ENCODE data around the gene ZFAND6. TPM values are rescaled to one million over a fixed set of nuclear protein-coding genes. Genes with fewer than 3 reads are reported as not detected.

Gene ZFAND6
- total RNA-seq, 1 experiment from 2014 or later = 41.4 TPM

DNA sequence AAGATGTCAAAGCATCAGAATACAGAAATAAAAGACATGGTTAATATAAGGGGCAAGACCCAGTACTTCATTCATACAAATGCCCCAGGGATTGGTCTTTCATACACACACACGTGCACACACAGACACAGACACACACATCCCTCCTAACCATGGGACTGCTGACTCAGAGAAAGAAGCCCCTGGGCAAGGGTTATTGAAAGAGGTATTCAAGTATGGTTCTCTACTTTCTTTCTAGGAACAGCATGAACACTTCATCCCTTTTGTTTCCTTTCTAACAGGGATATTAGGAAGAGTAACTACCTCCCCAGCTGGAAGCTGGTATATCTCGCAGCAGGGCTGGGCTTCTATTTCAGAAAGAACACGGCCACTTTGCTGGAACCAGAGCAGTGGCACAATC is 33.2 kb upstream of the ZFAND6 start:
- BruUV-seq (replicated peaks) = no TSS peak
- Histone ChIP-seq H3K9me3 (ENCODE audit: low read depth, low read length, poor library complexity, severe bottlenecking) (no peaks in the 10 kb centered on the region), H3K4me1 (ENCODE audit: insufficient read depth, low read length, poor library complexity, severe bottlenecking) (no peaks in the 10 kb centered on the region), H3K27ac (ENCODE audit: low read depth, low read length, poor library complexity, severe bottlenecking) (no peak overlapping the region), H3K4me3 (ENCODE audit: low read depth, low read length, poor library complexity, severe bottlenecking) (no peak overlapping the region), H3K36me3 (ENCODE audit: insufficient read depth, low read length, poor library complexity, severe bottlenecking) (no peaks in the 10 kb centered on the region), H3K27me3 (replicated peaks; ENCODE audit: insufficient read depth, low read depth, low read length, poor library complexity) (no peaks in the 10 kb centered on the region)
- no peak for TF ChIP-seq EZH2 (IDR thresholded peaks at IDR 0.05; ENCODE audit: borderline replicate concordance, low read depth, low read length, poor library complexity, severe bottlenecking)
- TF ChIP-seq CTCF (conservative IDR thresholded peaks at IDR 0.05; ENCODE audit: low read depth, low read length) = no peak
- intact Hi-C loops (cut with micrococcal nuclease; ENCODE audit: unreplicated experiment) = no loop called here
- no peak for DNase-seq (ENCODE audit: low spot score)
- CTCF ChIA-PET = no interaction called here
- POLR2A ChIA-PET (ENCODE audit: low non-redundant PET) = no interaction called here

- no TSS peak for BruUV-seq (replicated peaks)
- Histone ChIP-seq H3K36me3 (ENCODE audit: insufficient read depth, low read length, poor library complexity, severe bottlenecking) (no peaks in the 10 kb centered on the region), H3K4me3 (ENCODE audit: low read depth, low read length, poor library complexity, severe bottlenecking) (no peak overlapping the region), H3K27ac (ENCODE audit: low read depth, low read length, poor library complexity, severe bottlenecking) (no peak overlapping the region), H3K4me1 (ENCODE audit: insufficient read depth, low read length, poor library complexity, severe bottlenecking) (no peaks in the 10 kb centered on the region), H3K9me3 (ENCODE audit: low read depth, low read length, poor library complexity, severe bottlenecking) (no peaks in the 10 kb centered on the region), H3K27me3 (replicated peaks; ENCODE audit: insufficient read depth, low read depth, low read length, poor library complexity) (no peaks in the 10 kb centered on the region)
- no peak for TF ChIP-seq EZH2 (IDR thresholded peaks at IDR 0.05; ENCODE audit: borderline replicate concordance, low read depth, low read length, poor library complexity, severe bottlenecking)
- intact Hi-C loops (cut with micrococcal nuclease; ENCODE audit: unreplicated experiment) = no loop called here
- POLR2A ChIA-PET (ENCODE audit: low non-redundant PET) = no interaction called here
- CTCF ChIA-PET = no interaction called here
- no peak for DNase-seq (ENCODE audit: low spot score)
Observed at GRCh38 chr15:80026754-80027153, 32.7 kb upstream of the ZFAND6 start.

DNA sequence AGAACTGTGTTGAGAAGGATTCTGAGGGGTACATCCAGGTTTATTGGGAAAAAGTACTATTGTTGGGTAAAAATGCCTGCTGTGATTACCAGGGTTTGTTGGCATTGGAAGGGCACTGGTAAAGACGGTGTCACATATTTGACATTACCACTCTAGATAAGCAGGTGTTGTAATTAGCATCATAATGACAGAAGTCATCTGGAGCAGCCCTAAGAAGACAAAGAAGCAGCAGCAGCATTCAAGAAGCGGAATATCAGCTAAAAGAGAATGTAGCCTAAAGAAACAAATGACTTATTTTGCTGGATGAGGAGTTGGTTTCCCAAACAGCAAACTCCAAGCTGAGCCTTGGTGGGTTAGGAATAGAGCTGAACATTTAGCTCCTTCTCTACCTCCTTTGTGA is 30.5 kb upstream of the ZFAND6 start:
- Histone ChIP-seq H3K4me3 (ENCODE audit: low read depth, low read length, poor library complexity, severe bottlenecking) (no peak overlapping the region), H3K4me1 (ENCODE audit: insufficient read depth, low read length, poor library complexity, severe bottlenecking) (peaks cover 9% of the 10 kb centered on the region), H3K36me3 (ENCODE audit: insufficient read depth, low read length, poor library complexity, severe bottlenecking) (no peaks in the 10 kb centered on the region), H3K27ac (ENCODE audit: low read depth, low read length, poor library complexity, severe bottlenecking) (no peak overlapping the region), H3K27me3 (replicated peaks; ENCODE audit: insufficient read depth, low read depth, low read length, poor library complexity) (no peaks in the 10 kb centered on the region), H3K9me3 (ENCODE audit: low read depth, low read length, poor library complexity, severe bottlenecking) (no peaks in the 10 kb centered on the region)
- TF ChIP-seq EZH2 (IDR thresholded peaks at IDR 0.05; ENCODE audit: borderline replicate concordance, low read depth, low read length, poor library complexity, severe bottlenecking) (no peak), CTCF (conservative IDR thresholded peaks at IDR 0.05; ENCODE audit: low read depth, low read length) (no peak)
- POLR2A ChIA-PET (ENCODE audit: low non-redundant PET) = no interaction called here
- DNase-seq (ENCODE audit: low spot score) = no peak
- intact Hi-C loops (cut with micrococcal nuclease; ENCODE audit: unreplicated experiment) = no loop called here
- no TSS peak for BruUV-seq (replicated peaks)
- CTCF ChIA-PET = no interaction called here

- no peaks in the 10 kb centered on the region for H3K27me3 ChIP-seq (replicated peaks; ENCODE audit: insufficient read depth, low read depth, low read length, poor library complexity)
- TF ChIP-seq EZH2 (IDR thresholded peaks at IDR 0.05; ENCODE audit: borderline replicate concordance, low read depth, low read length, poor library complexity, severe bottlenecking) (no peak), CTCF (conservative IDR thresholded peaks at IDR 0.05; ENCODE audit: low read depth, low read length) (no peak)
- CTCF ChIA-PET = no interaction called here
- H3K4me1 ChIP-seq (ENCODE audit: insufficient read depth, low read length, poor library complexity, severe bottlenecking) = peaks cover 9% of the 10 kb centered on the region
- BruUV-seq (replicated peaks) = no TSS peak
- no peaks in the 10 kb centered on the region for H3K36me3 ChIP-seq (ENCODE audit: insufficient read depth, low read length, poor library complexity, severe bottlenecking)
- H3K9me3 ChIP-seq (ENCODE audit: low read depth, low read length, poor library complexity, severe bottlenecking) = no peaks in the 10 kb centered on the region
- intact Hi-C loops (cut with micrococcal nuclease; ENCODE audit: unreplicated experiment) = no loop called here
- H3K27ac ChIP-seq (ENCODE audit: low read depth, low read length, poor library complexity, severe bottlenecking) = no peak overlapping the region
- POLR2A ChIA-PET (ENCODE audit: low non-redundant PET) = no interaction called here
- DNase-seq (ENCODE audit: low spot score) = no peak
- H3K4me3 ChIP-seq (ENCODE audit: low read depth, low read length, poor library complexity, severe bottlenecking) = no peak overlapping the region
Observed at GRCh38 chr15:80031841-80032240, 27.6 kb upstream of the ZFAND6 start.

All from A673 (cell line).